HG03565 (cell line): ENCODE data around the gene TCN2.
"Not testable (repeated sequence)": the region's sequence is repeated elsewhere in the genome, so short reads cannot be mapped to it uniquely, and the experiment has no call there.

Experiments used
- ATAC-seq: cut with Tn5 transposase; IDR thresholded peaks from one replicate; pipeline ENCODE4 v1.9.1; 2021; ENCODE audit warnings: mild to moderate bottlenecking, moderate library complexity; ENCODE audit not compliant: unreplicated experiment

The TCN2 gene

GRCh38 chr22:30606455-30607299 lies at the start of gene TCN2:
Gene TCN2, plus strand, starts transcription at chr22:30607174. Its CDS starts 158 bp downstream, at chr22:30607332.
- no peak for ATAC-seq

- ATAC-seq = no peak
These were observed 49.7 kb upstream of the TCN2 start for GRCh38 chr22:30557243-30557642.

GRCh38 chr22:30559889-30560288 lies 47.1 kb upstream of the TCN2 start:
- ATAC-seq = no peak

GRCh38 chr22:30560643-30561202 lies 46.3 kb upstream of the TCN2 start:
- ATAC-seq = not testable (repeated sequence)

- ATAC-seq = no peak
These were observed 45.4 kb upstream of the TCN2 start for GRCh38 chr22:30561402-30562189.

- ATAC-seq = no peak
These were observed 44.6 kb upstream of the TCN2 start for GRCh38 chr22:30562366-30562765.

- no peak for ATAC-seq
These were observed 42.8 kb upstream of the TCN2 start for GRCh38 chr22:30564045-30564760.

- no peak for ATAC-seq
These were observed 42.2 kb upstream of the TCN2 start for GRCh38 chr22:30564761-30565119.

GRCh38 chr22:30565341-30565740 lies 41.6 kb upstream of the TCN2 start:
- ATAC-seq = no peak

- ATAC-seq = no peak
These were observed 40.8 kb upstream of the TCN2 start for GRCh38 chr22:30566125-30566524.

- ATAC-seq = not testable (repeated sequence)
These were observed 39.7 kb upstream of the TCN2 start for GRCh38 chr22:30567277-30567676.

GRCh38 chr22:30568137-30568805 lies 38.7 kb upstream of the TCN2 start:
- no peak for ATAC-seq

- no peak for ATAC-seq
These were observed 37.2 kb upstream of the TCN2 start for GRCh38 chr22:30569674-30570202.

- no peak for ATAC-seq
These were observed 34.8 kb upstream of the TCN2 start for GRCh38 chr22:30572210-30572609.

GRCh38 chr22:30572840-30573593 lies 34.0 kb upstream of the TCN2 start:
- ATAC-seq = no peak

GRCh38 chr22:30573594-30574094 lies 33.3 kb upstream of the TCN2 start:
- ATAC-seq = no peak

- ATAC-seq = no peak
These were observed 32.6 kb upstream of the TCN2 start, which contains the start of gene GAL3ST1 for GRCh38 chr22:30574095-30574981. Gene GAL3ST1, minus strand, starts transcription at chr22:30574665. Its CDS starts 17,273 bp downstream, at chr22:30557392.

- ATAC-seq = no peak
These were observed 31.8 kb upstream of the TCN2 start for GRCh38 chr22:30574997-30575671.
